ENCODE measurements around the gene TNFRSF12A. TPM values are rescaled to one million over a fixed set of nuclear protein-coding genes. Genes with fewer than 3 reads are reported as not detected.
A peak's percentile ranks its signal among the peaks of the same experiment; 100 is the strongest.

Gene TNFRSF12A
- total and polyA plus RNA-seq, 10 of the 15 experiments (the other 5 are each of a cell fraction or from before 2014, with no cell fraction given): 0.35 to 1.7 (median 1.2) TPM; not detected in 2

GRCh38 chr16:3023415-3023668 is 3.2 kb downstream of the TNFRSF12A start:
- peak overlapping the region; percentile 83 for H3K4me2 ChIP-seq (ENCODE audit: control insufficient read depth, insufficient read depth)
- in situ Hi-C loops (cut with MboI) (no loop called here), intact Hi-C loops (cut with micrococcal nuclease; ENCODE audit: unreplicated experiment) (no loop called here)
- H3K9ac ChIP-seq (ENCODE audit: control insufficient read depth, insufficient read depth, low read length): peak overlapping the region; percentile 81; the same call in 1 of the 2 replicates
- H3K4me1 ChIP-seq (ENCODE audit: control insufficient read depth, insufficient read depth, low read length): peaks cover 25% of the 10 kb centered on the region
- TF ChIP-seq MEF2B (IDR thresholded peaks at IDR 0.05; ENCODE audit: partially characterized antibody, poor library complexity, severe bottlenecking) (peak; percentile 7), NFYB (IDR thresholded peaks at IDR 0.05; ENCODE audit: insufficient read depth, low read depth, low read length) (peak; percentile 48; the same call in 1 of the 2 replicates), RAD51 (IDR thresholded peaks at IDR 0.05) (no peak)
- no peaks in the 10 kb centered on the region for H4K20me1 ChIP-seq (ENCODE audit: control insufficient read depth, insufficient read depth)
- no peak for DNase-seq (ENCODE audit: low read depth, low spot score)
- CTCF ChIA-PET: interaction anchor here (0.9 to 18.2 kb wide), 8 partner anchors 9 to 184 kb away, joined by 3 to 421 read pairs (median 6); no protein-coding TSS in a partner anchor
- no peak for FAIRE-seq
- 6% methylated on average over 6 of the region's 6 CpGs for WGBS (ENCODE audit: insufficient coverage, insufficient replicate concordance, low lambda C conversion rate, missing lambda C conversion rate)
- ATAC-seq: no peak
- H3K9me3 ChIP-seq (replicated peaks; ENCODE audit: control insufficient read depth, insufficient read depth, low read length): no peaks in the 10 kb centered on the region
- H2AFZ ChIP-seq (ENCODE audit: control insufficient read depth, low read depth, low read length): peak overlapping the region; percentile 94; the same call in 1 of the 2 replicates
- SMC1A ChIA-PET (ENCODE audit: uncharacterized antibody, unreplicated experiment): interaction anchor here (0.9 to 10.1 kb wide), 3 partner anchors 8 to 106 kb away, joined by 4 to 91 read pairs (median 6); no protein-coding TSS in a partner anchor
- H3K4me3 ChIP-seq: peak overlapping the region; percentile 87
- POLR2A ChIA-PET: interaction anchor here (0.5 to 2.4 kb wide), 6 partner anchors 17 to 550 kb away, joined by 3 to 7 read pairs (median 4); partner anchors contain the start of gene ZNF213
- RAD21 ChIA-PET (ENCODE audit: unreplicated experiment): interaction anchor here (1.2 to 4.4 kb wide), 3 partner anchors 8 to 19 kb away, joined by 4 to 34 read pairs (median 7); no protein-coding TSS in a partner anchor
- no peaks in the 10 kb centered on the region for H3K27me3 ChIP-seq (replicated peaks in 1 of 2; ENCODE audit: control insufficient read depth in 2 of 2, insufficient read depth in 2 of 2, low read length in 1 of 2)
- H3K27ac ChIP-seq (ENCODE audit: control insufficient read depth, insufficient read depth): no peak overlapping the region
- no peaks in the 10 kb centered on the region for H3K79me2 ChIP-seq (ENCODE audit: control insufficient read depth, insufficient read depth, low read length)
- BruUV-seq (replicated peaks): no TSS peak
- H3K36me3 ChIP-seq (ENCODE audit: control insufficient read depth in 2 of 2, insufficient read depth in 2 of 2, low read length in 1 of 2): peaks cover 4 to 7% of the 10 kb centered on the region in 2 experiments; a peak in 3 of 4 replicates

GRCh38 chr16:3023669-3024478 is 3.7 kb downstream of the TNFRSF12A start, which contains the start of the genes HCFC1R1 and THOC6:
TSS of gene HCFC1R1 (minus strand) at chr16:3023942. CDS start at chr16:3023941, 1 bp downstream.
TSS of gene THOC6 (plus strand) at chr16:3024035. CDS start at chr16:3024327, 292 bp downstream.
- peak within 1 kb of the TSS; percentile 86 for H3K27ac ChIP-seq (ENCODE audit: control insufficient read depth, insufficient read depth)
- FAIRE-seq (peak; percentile 98), ATAC-seq (peak; percentile 85), DNase-seq (ENCODE audit: low read depth, low spot score) (peak; percentile 94)
- no peaks in the 10 kb centered on the region for H3K9me3 ChIP-seq (replicated peaks; ENCODE audit: control insufficient read depth, insufficient read depth, low read length)
- under 1% methylated on average over 69 of the region's 69 CpGs for WGBS (ENCODE audit: insufficient coverage, insufficient replicate concordance, low lambda C conversion rate, missing lambda C conversion rate)
- ChIA-PET CTCF (interaction anchor here (0.9 to 18.2 kb wide), 8 partner anchors 8 to 185 kb away, joined by 3 to 421 read pairs (median 6); no protein-coding TSS in a partner anchor), SMC1A (ENCODE audit: uncharacterized antibody, unreplicated experiment) (interaction anchor here (1.3 to 10.1 kb wide), 3 partner anchors 8 to 111 kb away, joined by 5 to 91 read pairs (median 6); partner anchors contain the start of gene ZNF213), POLR2A (interaction anchor here (0.6 to 2.4 kb wide), 5 partner anchors 17 to 550 kb away, joined by 3 to 7 read pairs (median 5); partner anchors contain the start of gene ZNF213), RAD21 (ENCODE audit: unreplicated experiment) (interaction anchor here (4.4 kb wide), 1 partner anchor 20 kb away, joined by 34 read pairs; no protein-coding TSS in a partner anchor)
- H3K9ac ChIP-seq (ENCODE audit: control insufficient read depth, insufficient read depth, low read length): peak within 1 kb of the TSS; percentile 81
- no peaks in the 10 kb centered on the region for H3K79me2 ChIP-seq (ENCODE audit: control insufficient read depth, insufficient read depth, low read length)
- H3K27me3 ChIP-seq (replicated peaks in 1 of 2; ENCODE audit: control insufficient read depth in 2 of 2, insufficient read depth in 2 of 2, low read length in 1 of 2): no peaks in the 10 kb centered on the region; a peak in 1 of 4 replicates
- peaks cover 25% of the 10 kb centered on the region for H3K4me1 ChIP-seq (ENCODE audit: control insufficient read depth, insufficient read depth, low read length)
- peaks cover 4 to 7% of the 10 kb centered on the region in 2 experiments; a peak in 3 of 4 replicates for H3K36me3 ChIP-seq (ENCODE audit: control insufficient read depth in 2 of 2, insufficient read depth in 2 of 2, low read length in 1 of 2)
- peak within 1 kb of the TSS; percentile 83 for H3K4me2 ChIP-seq (ENCODE audit: control insufficient read depth, insufficient read depth)
- in situ Hi-C loops (cut with MboI) (no loop called here), intact Hi-C loops (cut with micrococcal nuclease; ENCODE audit: unreplicated experiment) (no loop called here)
- H2AFZ ChIP-seq (ENCODE audit: control insufficient read depth, low read depth, low read length): peak within 1 kb of the TSS; percentile 94
- TSS peak; percentile 93 for BruUV-seq (replicated peaks)
- 0 out of 2 replicates have a peak, but pooled peaks cover 2% of the 10 kb centered on the region for H4K20me1 ChIP-seq (ENCODE audit: control insufficient read depth, insufficient read depth)
- peak within 1 kb of the TSS; percentile 87 for H3K4me3 ChIP-seq
- peak; percentile 62; the same call in 1 of the 2 replicates for TF ChIP-seq RUNX3 (IDR thresholded peaks at IDR 0.05; ENCODE audit: low read length)
- TF ChIP-seq SMAD1 (IDR thresholded peaks at IDR 0.05; ENCODE audit: low read depth, partially characterized antibody): peak; percentile 44
- peak; percentile 95 for TF ChIP-seq POLR2A (IDR thresholded peaks at IDR 0.05; ENCODE audit: low read depth, low read length)
- TF ChIP-seq CREB1 (IDR thresholded peaks at IDR 0.05; ENCODE audit: low read depth): peak; percentile 96
- peak; percentile 87 for TF ChIP-seq SREBF1 (IDR thresholded peaks at IDR 0.05; ENCODE audit: low read length)
- TF ChIP-seq NRF1 (conservative IDR thresholded peaks at IDR 0.05; ENCODE audit: low read depth, low read length): peak; percentile 41; the same call in 1 of the 2 replicates
- peak; percentile 68; the same call in 1 of the 2 replicates for TF ChIP-seq STAT1 (conservative IDR thresholded peaks at IDR 0.05)
- TF ChIP-seq MAX (IDR thresholded peaks at IDR 0.05; ENCODE audit: low read depth, low read length): peak; percentile 79
- TF ChIP-seq SPI1 (IDR thresholded peaks at IDR 0.05; ENCODE audit: borderline replicate concordance, insufficient read depth, low read depth, low read length): peak; percentile 61; the same call in 1 of the 2 replicates
- TF ChIP-seq CREM (IDR thresholded peaks at IDR 0.05; ENCODE audit: low read depth): peak; percentile 96
- no peak for TF ChIP-seq HDAC2 (IDR thresholded peaks at IDR 0.05)
- peak; percentile 53; the same call in 1 of the 2 replicates for TF ChIP-seq PKNOX1 (IDR thresholded peaks at IDR 0.05)
- peak; percentile 94 for TF ChIP-seq TARDBP (IDR thresholded peaks at IDR 0.05; ENCODE audit: borderline replicate concordance)
